Measurements from ENCODE around the gene ESAM.

GRCh38 chr11:124751391-124751740, 10.7 kb downstream of the ESAM start:
- no peak for TF ChIP-seq CTCF (IDR thresholded peaks at IDR 0.05)
- TF ChIP-seq POLR2A (IDR thresholded peaks at IDR 0.05): no peak

Measured in thyroid gland (tissue), 4 donors.